H9 (cell line): ENCODE data around the gene SGO2. TPM values are rescaled to one million over a fixed set of nuclear protein-coding genes. Genes with fewer than 3 reads are reported as not detected.

ENCODE experiments used
- DNase-seq: peaks from one replicate; pipeline ENCODE4 v3.0.0-alpha.2; 2017
- H2AFZ ChIP-seq: one replicate; pipeline ENCODE4 v1.6.1; 2013; ENCODE audit warnings: mild to moderate bottlenecking, low read length, control low read depth, moderate library complexity
- H2AK5ac ChIP-seq: 2 replicates; pipeline ENCODE4 v1.6.1; 2013; ENCODE audit warnings: low read length, control low read depth, mixed read lengths; ENCODE audit not compliant: insufficient read length
- H2BK120ac ChIP-seq: one replicate; pipeline ENCODE4 v1.6.1; 2013; ENCODE audit warnings: low read depth, mild to moderate bottlenecking, low read length, control low read depth, inconsistent platforms; ENCODE audit not compliant: poor library complexity, severe bottlenecking
- H2BK12ac ChIP-seq: 2 replicates; pipeline ENCODE4 v1.6.1; 2013; ENCODE audit warnings: low read length, control low read depth, mixed read lengths, low read depth; ENCODE audit not compliant: insufficient read length
- H2BK15ac ChIP-seq: 2 replicates; pipeline ENCODE4 v1.6.1; 2013; ENCODE audit warnings: low read depth, low read length, control low read depth
- H2BK20ac ChIP-seq: one replicate; pipeline ENCODE4 v1.6.1; 2013; ENCODE audit warnings: low read depth, mild to moderate bottlenecking, low read length, control low read depth, inconsistent platforms; ENCODE audit not compliant: poor library complexity, severe bottlenecking
- H2BK5ac ChIP-seq: 2 replicates; pipeline ENCODE4 v1.6.1; 2013; ENCODE audit warnings: low read length, control low read depth, mixed read lengths; ENCODE audit not compliant: insufficient read length
- H3K14ac ChIP-seq: 2 replicates; pipeline ENCODE4 v1.6.1; 2013; ENCODE audit warnings: low read length, control low read depth; ENCODE audit not compliant: insufficient read depth
- H3K18ac ChIP-seq: 2 replicates; pipeline ENCODE4 v1.6.1; 2013; ENCODE audit warnings: low read depth, mild to moderate bottlenecking, mixed read lengths, low read length, control low read depth; ENCODE audit not compliant: insufficient read length
- H3K23ac ChIP-seq: 2 replicates; pipeline ENCODE4 v1.6.1; 2013; ENCODE audit warnings: low read length, control low read depth, mixed read lengths, low read depth; ENCODE audit not compliant: insufficient read length
- H3K23me2 ChIP-seq: 2 replicates; pipeline ENCODE4 v1.6.1; 2013; ENCODE audit warnings: low read depth, mild to moderate bottlenecking, mixed read lengths, low read length, control low read depth; ENCODE audit not compliant: insufficient read length, poor library complexity, severe bottlenecking
- H3K27ac ChIP-seq: 2 replicates; pipeline ENCODE4 v1.5.1; 2013; ENCODE audit warnings: low read length, control low read depth, mixed read lengths, low read depth; ENCODE audit not compliant: insufficient read length
- H3K27me3 ChIP-seq: 2 replicates; pipeline ENCODE4 v1.6.1; 2013; ENCODE audit warnings: low read length, control low read depth, inconsistent platforms; ENCODE audit not compliant: insufficient read depth
- H3K4ac ChIP-seq: 2 replicates; pipeline ENCODE4 v1.6.1; 2013; ENCODE audit warnings: low read depth, mild to moderate bottlenecking, control low read depth, inconsistent platforms, low read length, moderate library complexity
- H3K4me1 ChIP-seq: 2 replicates; pipeline ENCODE4 v1.6.1; 2013; ENCODE audit warnings: low read length, control low read depth, inconsistent platforms; ENCODE audit not compliant: insufficient read depth
- H3K4me2 ChIP-seq: 2 replicates; pipeline ENCODE4 v1.6.1; 2013; ENCODE audit warnings: low read length, control low read depth, mixed read lengths; ENCODE audit not compliant: insufficient read length, insufficient read depth
- H3K56ac ChIP-seq: 2 replicates; pipeline ENCODE4 v1.6.1; 2013; ENCODE audit warnings: low read depth, mild to moderate bottlenecking, mixed read lengths, low read length, control low read depth; ENCODE audit not compliant: insufficient read length
- H3K79me1 ChIP-seq: 2 replicates; pipeline ENCODE4 v1.6.1; 2013; ENCODE audit warnings: low read depth, mild to moderate bottlenecking, moderate library complexity, low read length, control low read depth, inconsistent platforms; ENCODE audit not compliant: insufficient read depth, poor library complexity, severe bottlenecking
- H3K79me2 ChIP-seq: 2 replicates; pipeline ENCODE4 v1.6.1; 2013; ENCODE audit warnings: low read length, control low read depth, inconsistent platforms; ENCODE audit not compliant: insufficient read depth
- H3K9ac ChIP-seq: 2 replicates; pipeline ENCODE4 v1.6.1; 2013; ENCODE audit warnings: low read length, control low read depth, mixed read lengths; ENCODE audit not compliant: insufficient read length; ENCODE audit errors: extremely low read depth
- H3K9me3 ChIP-seq: one replicate; pipeline ENCODE4 v1.6.1; 2013; ENCODE audit warnings: low read depth, low read length, inconsistent platforms; ENCODE audit not compliant: control insufficient read depth
- H3T11ph ChIP-seq: one replicate; pipeline ENCODE4 v1.6.1; 2013; ENCODE audit warnings: mild to moderate bottlenecking, low read length, control low read depth, inconsistent platforms
- H4K20me1 ChIP-seq: one replicate; pipeline ENCODE4 v1.6.1; 2013; ENCODE audit not compliant: control insufficient read depth, insufficient read length, insufficient read depth
- H4K5ac ChIP-seq: 2 replicates; pipeline ENCODE4 v1.6.1; 2013; ENCODE audit warnings: low read depth, mild to moderate bottlenecking, mixed read lengths, low read length, control low read depth; ENCODE audit not compliant: insufficient read length
- H4K8ac ChIP-seq: replicated peaks from 2 replicates; pipeline ENCODE4 v1.6.1; 2013; ENCODE audit warnings: low read length, control low read depth, mixed read lengths, low read depth; ENCODE audit not compliant: insufficient read length
- H4K91ac ChIP-seq: 2 replicates; pipeline ENCODE4 v1.6.1; 2013; ENCODE audit warnings: low read depth, mild to moderate bottlenecking, moderate library complexity, mixed read lengths, low read length, control low read depth; ENCODE audit not compliant: insufficient read length
- H3K27ac Mint-ChIP-seq, 3 experiments: 2 replicates in 2 of 3; 3 replicates in 1 of 3; pipeline ENCODE4 v1.8.0; 2020 to 2021; ENCODE audit warnings: mixed read lengths in 3 of 3, mild to moderate bottlenecking in 1 of 3, moderate library complexity in 1 of 3
- H3K27me3 Mint-ChIP-seq: 2 replicates; pipeline ENCODE4 v1.8.0; 2021; ENCODE audit warnings: low read depth, mild to moderate bottlenecking, moderate library complexity, mixed read lengths
- H3K36me3 Mint-ChIP-seq, 3 experiments: 2 replicates in 2 of 3; 3 replicates in 1 of 3; pipeline ENCODE4 v1.8.0; 2020 to 2021; ENCODE audit warnings: low read depth in 3 of 3, mixed read lengths in 3 of 3; ENCODE audit not compliant: insufficient read depth in 1 of 3
- H3K4me1 Mint-ChIP-seq, 2 experiments: 2 replicates each; pipeline ENCODE4 v1.8.0; 2020; ENCODE audit warnings: mixed read lengths in 2 of 2
- H3K4me3 Mint-ChIP-seq, 2 experiments: 2 replicates in 1 of 2; 3 replicates in 1 of 2; pipeline ENCODE4 v1.8.0; 2020 to 2021; ENCODE audit warnings: mild to moderate bottlenecking in 2 of 2, mixed read lengths in 2 of 2, moderate library complexity in 1 of 2
- H3K9me3 Mint-ChIP-seq, 2 experiments: 2 replicates in 1 of 2; 3 replicates in 1 of 2; pipeline ENCODE4 v1.8.0; 2020; ENCODE audit warnings: mild to moderate bottlenecking in 2 of 2, mixed read lengths in 2 of 2, moderate library complexity in 1 of 2
- WGBS: extraction: QIAGEN DNeasy Blood & Tissue Kit; methylation state at CpG from one replicate; pipeline ENCODE4 v1.1.7; 2013; ENCODE audit warnings: missing lambda C conversion rate, low lambda C conversion rate, mixed read lengths; ENCODE audit not compliant: insufficient read length; ENCODE audit errors: extremely low coverage; 5-methylcytosine and 5-hydroxymethylcytosine counted together
- total RNA-seq: library from RNA; stranded (reverse); gene quantifications from 2 replicates; pipeline ENCODE4 v1.2.1, GENCODE V29; 2021
- TF ChIP-seq, protein P1 (sequence below): fragments of 200-600 bp; sonication (generic); conservative IDR thresholded peaks from 3 replicates; pipeline ENCODE4 v1.8.0; 2021; ENCODE audit warnings: antibody characterized with exemption, mild to moderate bottlenecking

SGO2 gene
- total RNA-seq, 1 experiment from 2014 or later, result 25.6 TPM

DNA sequence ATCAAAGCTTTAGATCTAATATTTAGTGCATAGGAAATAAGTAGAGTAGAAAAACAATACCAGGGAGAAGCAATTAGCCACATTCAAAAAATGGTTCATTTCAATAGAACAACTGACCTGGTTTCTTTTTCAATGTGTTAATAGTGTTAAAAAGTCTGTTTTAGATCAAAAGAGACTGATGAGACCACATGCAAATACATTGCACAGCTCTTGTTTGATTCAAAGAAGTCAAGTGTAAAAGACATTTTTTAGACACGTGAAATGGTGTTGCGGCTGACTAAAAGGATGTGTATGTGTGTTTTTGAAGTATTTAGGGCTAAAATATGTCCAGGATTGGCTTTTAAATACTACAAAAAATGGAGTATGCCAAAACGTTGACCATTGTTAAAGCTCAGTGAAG, 58.6 kb downstream of the SGO2 start:
- peaks cover 22% of the 10 kb centered on the region for H3K27me3 Mint-ChIP-seq
- Histone ChIP-seq H3K14ac (no peak overlapping the region), H3K79me1 (no peaks in the 10 kb centered on the region), H3K23ac (no peak overlapping the region), H3K9ac (no peak overlapping the region), H2BK12ac (no peak overlapping the region), H2BK120ac (no peak overlapping the region), H2AFZ (no peak overlapping the region), H3K27ac (no peak overlapping the region), H4K91ac (no peak overlapping the region), H2BK15ac (no peak overlapping the region), H3K56ac (no peak overlapping the region), H3K79me2 (no peaks in the 10 kb centered on the region), H4K8ac (no peak overlapping the region), H3K9me3 (no peaks in the 10 kb centered on the region), H3K4ac (no peak overlapping the region), H3K23me2 (peaks cover 11% of the 10 kb centered on the region), H4K20me1 (no peaks in the 10 kb centered on the region), H3K4me2 (no peak overlapping the region), H3K27me3 (no peaks in the 10 kb centered on the region; the same call in 1 of the 2 replicates), H3K4me1 (no peaks in the 10 kb centered on the region), H2BK5ac (no peak overlapping the region), H3T11ph (no peak overlapping the region), H2AK5ac (no peak overlapping the region), H2BK20ac (no peak overlapping the region), H4K5ac (no peak overlapping the region), H3K18ac (no peak overlapping the region)
- no peak for DNase-seq
- no peak overlapping the region for H3K27ac Mint-ChIP-seq
- H3K9me3 Mint-ChIP-seq, result no peaks in the 10 kb centered on the region
- H3K4me1 Mint-ChIP-seq, result peaks cover 3 to 12% of the 10 kb centered on the region in 2 experiments
- TF ChIP-seq, protein P1, sequence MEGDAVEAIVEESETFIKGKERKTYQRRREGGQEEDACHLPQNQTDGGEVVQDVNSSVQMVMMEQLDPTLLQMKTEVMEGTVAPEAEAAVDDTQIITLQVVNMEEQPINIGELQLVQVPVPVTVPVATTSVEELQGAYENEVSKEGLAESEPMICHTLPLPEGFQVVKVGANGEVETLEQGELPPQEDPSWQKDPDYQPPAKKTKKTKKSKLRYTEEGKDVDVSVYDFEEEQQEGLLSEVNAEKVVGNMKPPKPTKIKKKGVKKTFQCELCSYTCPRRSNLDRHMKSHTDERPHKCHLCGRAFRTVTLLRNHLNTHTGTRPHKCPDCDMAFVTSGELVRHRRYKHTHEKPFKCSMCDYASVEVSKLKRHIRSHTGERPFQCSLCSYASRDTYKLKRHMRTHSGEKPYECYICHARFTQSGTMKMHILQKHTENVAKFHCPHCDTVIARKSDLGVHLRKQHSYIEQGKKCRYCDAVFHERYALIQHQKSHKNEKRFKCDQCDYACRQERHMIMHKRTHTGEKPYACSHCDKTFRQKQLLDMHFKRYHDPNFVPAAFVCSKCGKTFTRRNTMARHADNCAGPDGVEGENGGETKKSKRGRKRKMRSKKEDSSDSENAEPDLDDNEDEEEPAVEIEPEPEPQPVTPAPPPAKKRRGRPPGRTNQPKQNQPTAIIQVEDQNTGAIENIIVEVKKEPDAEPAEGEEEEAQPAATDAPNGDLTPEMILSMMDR, result no peak
- peaks cover 0 to 2% (median 0%) of the 10 kb centered on the region in 3 experiments; a peak in 1 of 7 replicates for H3K36me3 Mint-ChIP-seq
- peak overlapping the region in 1 of 2 experiments; percentile 4; a peak in 2 of 5 replicates for H3K4me3 Mint-ChIP-seq
- no CpG with 5 or more reads among the region's 3 CpGs for WGBS
